Liver (tissue), 9 donors: ENCODE results near the gene ALK. TPM values are rescaled to one million over a fixed set of nuclear protein-coding genes. Genes with fewer than 3 reads are reported as not detected.

Experiments used
- DNase-seq: peaks from one replicate; pipeline ENCODE4 v3.0.0-alpha.2; 2017; ENCODE audit warnings: low spot score
- H3K27ac ChIP-seq, 2 donors: one replicate each; pipeline ENCODE4 v1.7.0; 2013; ENCODE audit warnings: inconsistent platforms in 2 of 2, low read length in 2 of 2, control low read depth in 1 of 2, low read depth in 1 of 2, mild to moderate bottlenecking in 1 of 2
- H3K27me3 ChIP-seq, 4 donors: one replicate each; pipeline versions ENCODE4 v1.6.1 to v1.7.0; 2013; ENCODE audit warnings: low read length in 3 of 4, inconsistent platforms in 1 of 4, mild to moderate bottlenecking in 1 of 4, moderate library complexity in 1 of 4; ENCODE audit not compliant: control insufficient read depth in 4 of 4, insufficient read depth in 4 of 4
- H3K36me3 ChIP-seq, 4 donors: one replicate each; pipeline versions ENCODE4 v1.6.1 to v1.7.0; 2013; ENCODE audit warnings: low read length in 3 of 4, mild to moderate bottlenecking in 3 of 4, low read depth in 1 of 4, moderate library complexity in 1 of 4; ENCODE audit not compliant: control insufficient read depth in 4 of 4, insufficient read depth in 3 of 4
- H3K4me1 ChIP-seq, 4 donors: one replicate each; pipeline versions ENCODE4 v1.6.1 to v1.7.0; 2013; ENCODE audit warnings: low read length in 3 of 4, mild to moderate bottlenecking in 3 of 4, moderate library complexity in 1 of 4; ENCODE audit not compliant: control insufficient read depth in 4 of 4, insufficient read depth in 4 of 4
- H3K4me3 ChIP-seq, 3 donors: one replicate each; pipeline versions ENCODE4 v1.6.1 to v1.7.0; 2013; ENCODE audit warnings: low read length in 3 of 3, control low read depth in 1 of 3, low read depth in 1 of 3, mild to moderate bottlenecking in 1 of 3
- H3K9ac ChIP-seq, 2 donors: one replicate each; pipeline ENCODE4 v1.7.0; 2013; ENCODE audit warnings: low read length in 2 of 2, mild to moderate bottlenecking in 2 of 2, moderate library complexity in 2 of 2, control low read depth in 1 of 2, low read depth in 1 of 2
- H3K9me3 ChIP-seq, 4 donors: one replicate each; pipeline versions ENCODE4 v1.6.1 to v1.7.0; 2013; ENCODE audit warnings: low read length in 3 of 4; ENCODE audit not compliant: control insufficient read depth in 4 of 4
- EGR1 ChIP-seq, 2 donors: IDR thresholded peaks; 2 replicates each; pipeline ENCODE4 v1.6.1; 2016 to 2018; ENCODE audit warnings: antibody characterized with exemption in 2 of 2, low read depth in 2 of 2
- FOXA1 ChIP-seq: IDR thresholded peaks from 2 replicates; pipeline ENCODE4 v1.6.1; 2016; ENCODE audit warnings: antibody characterized with exemption
- FOXA2 ChIP-seq: IDR thresholded peaks from 2 replicates; pipeline ENCODE4 v1.6.1; 2016; ENCODE audit warnings: antibody characterized with exemption
- GABPA ChIP-seq, 2 donors: IDR thresholded peaks in 1 of 2; conservative IDR thresholded peaks in 1 of 2; 2 replicates each; pipeline ENCODE4 v1.6.1; 2016; ENCODE audit warnings: antibody characterized with exemption in 2 of 2, mild to moderate bottlenecking in 1 of 2, moderate library complexity in 1 of 2
- HNF4A ChIP-seq, 2 donors: conservative IDR thresholded peaks; 2 replicates each; pipeline ENCODE4 v1.6.1; 2016; ENCODE audit warnings: antibody characterized with exemption in 2 of 2, mild to moderate bottlenecking in 2 of 2
- HNF4G ChIP-seq: IDR thresholded peaks from 2 replicates; pipeline ENCODE4 v1.6.1; 2016; ENCODE audit warnings: antibody characterized with exemption
- JUND ChIP-seq, 2 donors: IDR thresholded peaks; 2 replicates each; pipeline ENCODE4 v1.6.1; 2016; ENCODE audit warnings: antibody characterized with exemption in 2 of 2
- NR2F2 ChIP-seq: IDR thresholded peaks from 2 replicates; pipeline ENCODE4 v1.6.1; 2016; ENCODE audit warnings: antibody characterized with exemption
- RAD21 ChIP-seq, 2 donors: IDR thresholded peaks; 2 replicates each; pipeline ENCODE4 v1.6.1; 2016; ENCODE audit warnings: antibody characterized with exemption in 2 of 2, mild to moderate bottlenecking in 2 of 2
- SP1 ChIP-seq: IDR thresholded peaks from 2 replicates; pipeline ENCODE4 v1.6.1; 2018; ENCODE audit warnings: antibody characterized with exemption, mild to moderate bottlenecking
- TAF1 ChIP-seq: conservative IDR thresholded peaks from 2 replicates; pipeline ENCODE4 v1.6.1; 2016; ENCODE audit warnings: antibody characterized with exemption, mild to moderate bottlenecking
- YY1 ChIP-seq: IDR thresholded peaks from 2 replicates; pipeline ENCODE4 v1.6.1; 2016; ENCODE audit warnings: antibody characterized with exemption, mild to moderate bottlenecking
- WGBS: extraction: QIAGEN DNeasy Blood & Tissue Kit; methylation state at CpG from one replicate; pipeline ENCODE4 v1.1.7; 2013; 5-methylcytosine and 5-hydroxymethylcytosine counted together
- polyA plus RNA-seq, 2 donors: library from polyadenylated mRNA; stranded (reverse) in 1 of 2; unstranded in 1 of 2; fragments of 200-250 nt in 1 of 2; fragments of >200 nt in 1 of 2; fragmentation: Nextera tagmentation in 1 of 2; extraction: Ambion mirVana in 1 of 2; gene quantifications; one replicate each; pipeline versions ENCODE4 v1.2.1 to v1.2.3, GENCODE V29; 2013 to 2015
- total RNA-seq, 2 donors: library from RNA; depleted of rRNA; stranded (reverse); fragments of >200 nt; gene quantifications; one replicate each; pipeline ENCODE4 v1.2.3, GENCODE V29; 2014
- TF ChIP-seq, protein P1 (sequence below): IDR thresholded peaks from 2 replicates; pipeline ENCODE4 v1.6.1; 2016; ENCODE audit warnings: antibody characterized with exemption
- TF ChIP-seq, protein P2 (sequence below): IDR thresholded peaks from 2 replicates; pipeline ENCODE4 v1.6.1; 2016; ENCODE audit warnings: antibody characterized with exemption, mild to moderate bottlenecking
- TF ChIP-seq, protein P3 (sequence below): fragments of 150-350 bp; IDR thresholded peaks from 2 replicates; pipeline ENCODE4 v1.5.1; 2017; ENCODE audit warnings: improper control_type of control experiment, low read depth, low read length; ENCODE audit not compliant: missing input control
- TF ChIP-seq, protein P4 (sequence below): IDR thresholded peaks from 2 replicates; pipeline ENCODE4 v1.6.1; 2016; ENCODE audit warnings: antibody characterized with exemption
- donor health status: healthy.
- donor health status: healthy.
- donor health status: healthy.
- donor health status: healthy.
- donor health status: healthy.

ALK gene
- total and polyA plus RNA-seq, 4 donors, result under 0.01 TPM; not detected in 3

DNA sequence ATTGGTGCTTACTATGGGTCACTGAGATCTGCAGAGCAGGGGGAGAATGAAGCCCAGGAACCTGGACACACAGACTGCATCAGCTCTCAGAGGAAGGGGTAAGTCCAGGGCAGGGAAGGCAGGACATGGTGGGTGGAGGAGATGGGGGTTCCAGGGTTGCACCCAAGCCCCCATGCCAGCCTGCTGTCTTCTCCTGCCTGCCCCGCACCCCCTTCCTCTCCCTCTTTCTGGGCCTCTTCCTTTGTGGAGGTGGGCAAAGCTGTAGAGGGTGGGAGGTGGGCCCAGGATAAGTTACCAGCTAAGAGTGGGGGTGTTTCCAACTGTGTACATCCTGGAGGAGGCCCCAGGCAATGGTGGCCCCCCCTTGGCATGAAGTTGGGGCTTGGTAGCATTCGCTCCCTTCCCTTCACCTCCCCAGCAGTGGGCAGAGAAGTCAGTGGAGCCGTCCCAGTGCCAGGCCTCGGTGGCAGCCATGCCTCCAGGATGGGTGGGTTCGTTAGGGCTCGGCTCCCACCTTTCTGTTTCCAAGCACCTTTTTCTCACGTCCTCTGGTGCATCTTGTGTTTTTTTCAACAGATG is 674.0 kb downstream of the ALK start:
- Histone ChIP-seq H3K27ac (no peak overlapping the region), H3K4me3 (no peak overlapping the region), H3K4me1 (no peaks in the 10 kb centered on the region), H3K9me3 (no peaks in the 10 kb centered on the region), H3K9ac (no peak overlapping the region), H3K36me3 (no peaks in the 10 kb centered on the region), H3K27me3 (no peaks in the 10 kb centered on the region)
- no peak for DNase-seq
- 88% methylated on average over 7 of the region's 7 CpGs for WGBS
- TF ChIP-seq, protein P1, sequence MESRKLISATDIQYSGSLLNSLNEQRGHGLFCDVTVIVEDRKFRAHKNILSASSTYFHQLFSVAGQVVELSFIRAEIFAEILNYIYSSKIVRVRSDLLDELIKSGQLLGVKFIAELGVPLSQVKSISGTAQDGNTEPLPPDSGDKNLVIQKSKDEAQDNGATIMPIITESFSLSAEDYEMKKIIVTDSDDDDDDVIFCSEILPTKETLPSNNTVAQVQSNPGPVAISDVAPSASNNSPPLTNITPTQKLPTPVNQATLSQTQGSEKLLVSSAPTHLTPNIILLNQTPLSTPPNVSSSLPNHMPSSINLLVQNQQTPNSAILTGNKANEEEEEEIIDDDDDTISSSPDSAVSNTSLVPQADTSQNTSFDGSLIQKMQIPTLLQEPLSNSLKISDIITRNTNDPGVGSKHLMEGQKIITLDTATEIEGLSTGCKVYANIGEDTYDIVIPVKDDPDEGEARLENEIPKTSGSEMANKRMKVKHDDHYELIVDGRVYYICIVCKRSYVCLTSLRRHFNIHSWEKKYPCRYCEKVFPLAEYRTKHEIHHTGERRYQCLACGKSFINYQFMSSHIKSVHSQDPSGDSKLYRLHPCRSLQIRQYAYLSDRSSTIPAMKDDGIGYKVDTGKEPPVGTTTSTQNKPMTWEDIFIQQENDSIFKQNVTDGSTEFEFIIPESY, result no peak
- TF ChIP-seq FOXA2 (no peak), EGR1 (IDR thresholded peaks at IDR 0.05; ENCODE audit: low read depth in 2 of 2) (no peak), RAD21 (IDR thresholded peaks at IDR 0.05) (no peak), FOXA1 (no peak)
- TF ChIP-seq, protein P2, sequence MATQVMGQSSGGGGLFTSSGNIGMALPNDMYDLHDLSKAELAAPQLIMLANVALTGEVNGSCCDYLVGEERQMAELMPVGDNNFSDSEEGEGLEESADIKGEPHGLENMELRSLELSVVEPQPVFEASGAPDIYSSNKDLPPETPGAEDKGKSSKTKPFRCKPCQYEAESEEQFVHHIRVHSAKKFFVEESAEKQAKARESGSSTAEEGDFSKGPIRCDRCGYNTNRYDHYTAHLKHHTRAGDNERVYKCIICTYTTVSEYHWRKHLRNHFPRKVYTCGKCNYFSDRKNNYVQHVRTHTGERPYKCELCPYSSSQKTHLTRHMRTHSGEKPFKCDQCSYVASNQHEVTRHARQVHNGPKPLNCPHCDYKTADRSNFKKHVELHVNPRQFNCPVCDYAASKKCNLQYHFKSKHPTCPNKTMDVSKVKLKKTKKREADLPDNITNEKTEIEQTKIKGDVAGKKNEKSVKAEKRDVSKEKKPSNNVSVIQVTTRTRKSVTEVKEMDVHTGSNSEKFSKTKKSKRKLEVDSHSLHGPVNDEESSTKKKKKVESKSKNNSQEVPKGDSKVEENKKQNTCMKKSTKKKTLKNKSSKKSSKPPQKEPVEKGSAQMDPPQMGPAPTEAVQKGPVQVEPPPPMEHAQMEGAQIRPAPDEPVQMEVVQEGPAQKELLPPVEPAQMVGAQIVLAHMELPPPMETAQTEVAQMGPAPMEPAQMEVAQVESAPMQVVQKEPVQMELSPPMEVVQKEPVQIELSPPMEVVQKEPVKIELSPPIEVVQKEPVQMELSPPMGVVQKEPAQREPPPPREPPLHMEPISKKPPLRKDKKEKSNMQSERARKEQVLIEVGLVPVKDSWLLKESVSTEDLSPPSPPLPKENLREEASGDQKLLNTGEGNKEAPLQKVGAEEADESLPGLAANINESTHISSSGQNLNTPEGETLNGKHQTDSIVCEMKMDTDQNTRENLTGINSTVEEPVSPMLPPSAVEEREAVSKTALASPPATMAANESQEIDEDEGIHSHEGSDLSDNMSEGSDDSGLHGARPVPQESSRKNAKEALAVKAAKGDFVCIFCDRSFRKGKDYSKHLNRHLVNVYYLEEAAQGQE, result no peak

DNA sequence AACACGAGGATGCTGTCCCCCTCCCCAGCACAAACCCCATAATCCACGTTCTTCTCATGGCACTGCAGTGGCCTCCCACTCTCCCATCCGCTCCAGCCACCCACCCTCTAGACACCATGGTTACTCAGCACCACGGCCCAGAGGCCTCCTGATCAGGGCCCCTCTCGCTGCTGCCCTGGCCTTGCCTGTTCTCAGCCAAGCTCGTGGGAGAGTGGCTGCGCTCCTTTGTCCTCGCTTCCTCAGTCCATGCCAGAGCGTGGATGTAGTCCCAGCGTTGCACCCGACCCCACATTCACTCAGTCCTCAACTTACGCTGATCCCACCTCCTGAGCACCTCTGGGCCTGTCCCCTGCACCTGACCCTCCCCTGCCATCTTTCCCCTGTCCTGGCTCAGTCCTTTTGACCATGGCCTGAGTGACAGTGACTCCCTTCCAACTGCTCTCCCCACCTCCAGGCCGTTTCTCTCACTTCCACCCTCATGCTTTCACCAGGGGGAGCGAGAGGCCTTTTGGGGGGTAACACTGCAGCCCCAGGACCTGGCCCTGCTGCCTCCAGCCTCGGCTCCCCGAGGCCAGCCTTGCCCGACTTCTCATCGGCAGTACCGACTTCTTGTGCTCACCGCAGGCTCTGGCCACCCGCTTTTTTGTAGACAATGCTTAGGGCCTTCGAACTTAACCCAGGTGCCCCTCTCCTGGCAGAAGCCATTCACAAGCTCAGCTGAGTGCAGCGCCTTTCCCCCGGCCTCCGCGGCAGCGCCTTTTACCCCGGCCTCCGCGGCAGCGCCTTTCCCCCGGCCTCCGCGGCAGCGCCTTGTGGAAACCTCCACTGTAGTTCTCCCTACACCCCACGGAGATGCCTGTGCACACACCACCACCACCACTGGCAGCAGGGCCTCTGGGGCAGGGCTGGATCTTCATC is 674.7 kb downstream of the ALK start:
- WGBS, result 89% methylated on average over 36 of the region's 36 CpGs
- H3K9ac ChIP-seq, result no peak overlapping the region
- no peak overlapping the region for H3K4me3 ChIP-seq
- TF ChIP-seq FOXA2, result no peak
- no peak for TF ChIP-seq SP1
- no peak for TF ChIP-seq RAD21 (IDR thresholded peaks at IDR 0.05)
- no peak for TF ChIP-seq FOXA1
- no peak for TF ChIP-seq HNF4G
- no peak for TF ChIP-seq GABPA (IDR thresholded peaks at IDR 0.05 in 1 of 2, conservative IDR thresholded peaks at IDR 0.05 in 1 of 2)
- no peak for TF ChIP-seq JUND (IDR thresholded peaks at IDR 0.05)
- TF ChIP-seq, protein P3, sequence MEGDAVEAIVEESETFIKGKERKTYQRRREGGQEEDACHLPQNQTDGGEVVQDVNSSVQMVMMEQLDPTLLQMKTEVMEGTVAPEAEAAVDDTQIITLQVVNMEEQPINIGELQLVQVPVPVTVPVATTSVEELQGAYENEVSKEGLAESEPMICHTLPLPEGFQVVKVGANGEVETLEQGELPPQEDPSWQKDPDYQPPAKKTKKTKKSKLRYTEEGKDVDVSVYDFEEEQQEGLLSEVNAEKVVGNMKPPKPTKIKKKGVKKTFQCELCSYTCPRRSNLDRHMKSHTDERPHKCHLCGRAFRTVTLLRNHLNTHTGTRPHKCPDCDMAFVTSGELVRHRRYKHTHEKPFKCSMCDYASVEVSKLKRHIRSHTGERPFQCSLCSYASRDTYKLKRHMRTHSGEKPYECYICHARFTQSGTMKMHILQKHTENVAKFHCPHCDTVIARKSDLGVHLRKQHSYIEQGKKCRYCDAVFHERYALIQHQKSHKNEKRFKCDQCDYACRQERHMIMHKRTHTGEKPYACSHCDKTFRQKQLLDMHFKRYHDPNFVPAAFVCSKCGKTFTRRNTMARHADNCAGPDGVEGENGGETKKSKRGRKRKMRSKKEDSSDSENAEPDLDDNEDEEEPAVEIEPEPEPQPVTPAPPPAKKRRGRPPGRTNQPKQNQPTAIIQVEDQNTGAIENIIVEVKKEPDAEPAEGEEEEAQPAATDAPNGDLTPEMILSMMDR, result no peak
- TF ChIP-seq YY1, result no peak
- no peak for TF ChIP-seq NR2F2
- TF ChIP-seq, protein P4, sequence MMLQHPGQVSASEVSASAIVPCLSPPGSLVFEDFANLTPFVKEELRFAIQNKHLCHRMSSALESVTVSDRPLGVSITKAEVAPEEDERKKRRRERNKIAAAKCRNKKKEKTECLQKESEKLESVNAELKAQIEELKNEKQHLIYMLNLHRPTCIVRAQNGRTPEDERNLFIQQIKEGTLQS, result no peak
- no peak for TF ChIP-seq HNF4A (conservative IDR thresholded peaks at IDR 0.05)
- no peak for TF ChIP-seq EGR1 (IDR thresholded peaks at IDR 0.05; ENCODE audit: low read depth in 2 of 2)
- TF ChIP-seq TAF1, result no peak
- no peaks in the 10 kb centered on the region for H3K27me3 ChIP-seq
- H3K9me3 ChIP-seq, result no peaks in the 10 kb centered on the region
- DNase-seq, result no peak
- no peaks in the 10 kb centered on the region for H3K4me1 ChIP-seq
- no peaks in the 10 kb centered on the region for H3K36me3 ChIP-seq
- no peak overlapping the region for H3K27ac ChIP-seq
